HepG2 (cell line): ENCODE measurements around the gene DDX31. TPM values are rescaled to one million over a fixed set of nuclear protein-coding genes. Genes with fewer than 3 reads are reported as not detected.
A peak's percentile ranks its signal among the peaks of the same experiment; 100 is the strongest.

ENCODE experiments used
- ATAC-seq: fragments of 200-7000 bp; cut with Tn5 transposase; 3 replicates; pipeline ENCODE4 v1.9.1; 2020; ENCODE audit warnings: mild to moderate bottlenecking, moderate library complexity
- BruUV-seq: library from RNA; stranded (reverse); fragments of 400-500 nt; replicated peaks from 2 replicates; lab custom pipeline; 2021; lab: Mats Ljungman, UMichigan
- CTCF ChIA-PET: fragments of 300-600 bp; formaldehyde crosslinking; extraction: SDS; loops from one replicate; lab custom pipeline; 2021; ENCODE audit warnings: low total read pairs, inconsistent platforms, low intra/inter-chr PET ratio; lab: Yijun Ruan, JAX
- POLR2A ChIA-PET: fragments of 350-600 bp; sonication (Branson Sonifier 250); formaldehyde crosslinking; loops from one replicate; lab custom pipeline; 2020; ENCODE audit warnings: antibody characterized with exemption, inconsistent platforms; lab: Yijun Ruan, JAX
- DNase-seq: peaks from one replicate; pipeline ENCODE4 v3.0.0-alpha.2; 2015; ENCODE audit warnings: low spot score
- FAIRE-seq: peaks from 3 replicates; lab custom pipeline; 2011; peaks lifted over from hg19 to GRCh38; lab: Jason Lieb, UNC
- H2AFZ ChIP-seq: one replicate; pipeline ENCODE4 v1.6.1; 2011; ENCODE audit warnings: low read length, inconsistent platforms
- H3K27ac ChIP-seq: fragments of 300-600 bp; 3 replicates; pipeline ENCODE4 v1.8.0; 2011; ENCODE audit warnings: mixed run types, mild to moderate bottlenecking, mixed read lengths, low read length, inconsistent platforms; ENCODE audit not compliant: insufficient read depth; ENCODE audit errors: extremely low read length
- H3K27me3 ChIP-seq, 2 experiments: fragments of 200-600 bp in 1 of 2; 2 replicates in 1 of 2; 3 replicates in 1 of 2; pipeline versions ENCODE4 v1.6.0 to v1.8.0; 2011; ENCODE audit warnings: low read length in 2 of 2, mild to moderate bottlenecking in 2 of 2, moderate library complexity in 2 of 2, inconsistent platforms in 1 of 2; ENCODE audit not compliant: insufficient read depth in 2 of 2, control insufficient read depth in 1 of 2
- H3K36me3 ChIP-seq, 2 experiments: fragments of 200-600 bp in 1 of 2; replicated peaks in 1 of 2; 2 replicates in 1 of 2; 3 replicates in 1 of 2; pipeline versions ENCODE4 v1.5.1 to v1.8.0; 2011; ENCODE audit warnings: low read length in 2 of 2, inconsistent platforms in 1 of 2; ENCODE audit not compliant: insufficient read depth in 2 of 2, control insufficient read depth in 1 of 2
- H3K4me1 ChIP-seq: 2 replicates; pipeline ENCODE4 v1.5.1; 2012; ENCODE audit warnings: low read length, inconsistent platforms; ENCODE audit not compliant: insufficient read depth
- H3K4me2 ChIP-seq: 2 replicates; pipeline ENCODE4 v1.6.0; 2011; ENCODE audit warnings: low read depth, low read length, inconsistent platforms
- H3K4me3 ChIP-seq, 3 experiments: fragments of 200-600 bp in 1 of 3; sonication (generic), shearing (Covaris generic) in 1 of 3; replicated peaks in 1 of 3; 2 replicates each; pipeline ENCODE4 v1.5.1; 2011 to 2016; ENCODE audit warnings: low read length in 3 of 3, inconsistent platforms in 2 of 3, low read depth in 2 of 3, mild to moderate bottlenecking in 2 of 3, control low read depth in 1 of 3, mixed read lengths in 1 of 3; ENCODE audit not compliant: insufficient read depth in 1 of 3
- H3K79me2 ChIP-seq: one replicate; pipeline ENCODE4 v1.6.1; 2011; ENCODE audit warnings: low read length, inconsistent platforms; ENCODE audit not compliant: insufficient read depth
- H3K9ac ChIP-seq: 2 replicates; pipeline ENCODE4 v1.6.0; 2011; ENCODE audit warnings: mild to moderate bottlenecking, low read depth, low read length, inconsistent platforms; ENCODE audit not compliant: insufficient read depth
- H3K9me3 ChIP-seq: 2 replicates; pipeline ENCODE4 v1.5.1; 2012; ENCODE audit warnings: mild to moderate bottlenecking, low read length
- H4K20me1 ChIP-seq: 2 replicates; pipeline ENCODE4 v1.6.0; 2011; ENCODE audit warnings: inconsistent platforms, mild to moderate bottlenecking, low read length, moderate library complexity; ENCODE audit not compliant: insufficient read depth
- ARNT2 ChIP-seq: sonication (generic); formaldehyde crosslinking; IDR thresholded peaks from 2 replicates; pipeline ENCODE4 v1.8.0; 2022; ENCODE audit warnings: mild to moderate bottlenecking, low read depth, missing genetic modification reagents, moderate library complexity
- ARNTL ChIP-seq: sonication (generic); formaldehyde crosslinking; IDR thresholded peaks from 2 replicates; pipeline ENCODE4 v1.4.0; 2020; ENCODE audit warnings: mild to moderate bottlenecking, missing genetic modification reagents
- GABPA ChIP-seq, 2 experiments: IDR thresholded peaks; 2 replicates each; pipeline ENCODE4 v1.6.1; 2011 to 2016; ENCODE audit warnings: low read depth in 2 of 2, low read length in 1 of 2, missing biosample characterization in 1 of 2, missing genetic modification characterization in 1 of 2
- KLF11 ChIP-seq: IDR thresholded peaks from 2 replicates; pipeline ENCODE4 v1.6.1; 2016; ENCODE audit warnings: missing compliant biosample characterization
- MIER2 ChIP-seq: IDR thresholded peaks from 2 replicates; pipeline ENCODE4 v1.6.1; 2016; ENCODE audit warnings: missing biosample characterization, missing genetic modification reagents
- MZF1 ChIP-seq: sonication (generic); formaldehyde crosslinking; IDR thresholded peaks from 2 replicates; pipeline ENCODE4 v1.8.1; 2023; ENCODE audit warnings: mild to moderate bottlenecking, missing genetic modification reagents, borderline replicate concordance
- PITX1 ChIP-seq: sonication (generic); formaldehyde crosslinking; IDR thresholded peaks from 2 replicates; pipeline ENCODE4 v1.5.1; 2020; ENCODE audit warnings: mild to moderate bottlenecking, missing genetic modification reagents
- POLR2A ChIP-seq, 2 experiments: IDR thresholded peaks; 2 replicates each; pipeline ENCODE4 v1.6.1; 2011; ENCODE audit warnings: low read depth in 2 of 2, low read length in 2 of 2, mild to moderate bottlenecking in 1 of 2, moderate library complexity in 1 of 2; ENCODE audit not compliant: insufficient read depth in 1 of 2
- PRMT3 ChIP-seq: sonication (generic); formaldehyde crosslinking; IDR thresholded peaks from 2 replicates; pipeline ENCODE4 v1.8.1; 2022; ENCODE audit warnings: low read depth, mild to moderate bottlenecking, moderate library complexity, missing genetic modification reagents, borderline replicate concordance
- ZNF660 ChIP-seq: sonication (generic); formaldehyde crosslinking; IDR thresholded peaks from 2 replicates; pipeline ENCODE4 v1.5.1; 2020; ENCODE audit warnings: mild to moderate bottlenecking, low read depth, missing genetic modification reagents, borderline replicate concordance
- WGBS: methylation state at CpG from one replicate; pipeline ENCODE4 v1.1.6; 2017; ENCODE audit warnings: low lambda C conversion rate; 5-methylcytosine and 5-hydroxymethylcytosine counted together
- in situ Hi-C: cut with HindIII; loops from 2 replicates; pipeline ENCODE4 v1.10.0; 2017; ENCODE audit warnings: low pct_unique_long_range_greater_than_20kb; ENCODE audit not compliant: extremely low pct_ligation_motif_present
- intact Hi-C: fragments of 100-400 bp; cut with micrococcal nuclease; formaldehyde crosslinking; loops from one replicate; pipeline ENCODE4 v1.10.0; 2022; ENCODE audit not compliant: unreplicated experiment
- polyA plus RNA-seq, 8 experiments: library from polyadenylated mRNA; depleted of rRNA in 3 of 8; stranded (reverse) in 7 of 8; unstranded in 1 of 8; fragments of >200 nt; fragmentation: Illumina TruSeq in 4 of 8; extraction: Trizol in 4 of 8; gene quantifications; 2 replicates each; pipeline versions ENCODE4 v1.2.1 to v1.2.3, GENCODE V29; 2011 to 2016; ENCODE audit warnings: low read depth in 4 of 8, missing spikeins in 1 of 8, mixed read lengths in 1 of 8; ENCODE audit not compliant: insufficient read depth in 1 of 8
- total RNA-seq, 5 experiments: library from RNA; depleted of rRNA; stranded (reverse); fragments of >200 nt; fragmentation: Illumina TruSeq; extraction: Trizol; gene quantifications; 2 replicates each; pipeline ENCODE4 v1.2.3, GENCODE V29; 2016; ENCODE audit warnings: low read depth in 1 of 5
- TF ChIP-seq, protein P1 (sequence below): sonication (generic); formaldehyde crosslinking; IDR thresholded peaks from 2 replicates; pipeline ENCODE4 v1.4.0; 2020; ENCODE audit warnings: missing genetic modification reagents
- TF ChIP-seq, protein P2 (sequence below), 2 experiments: fragments of 450-650 bp in 1 of 2; sonication (generic) in 1 of 2; formaldehyde crosslinking in 1 of 2; IDR thresholded peaks; 2 replicates each; pipeline versions ENCODE4 v1.6.1 to v1.8.0; 2016 to 2022; ENCODE audit warnings: antibody characterized with exemption in 1 of 2, mild to moderate bottlenecking in 1 of 2, missing genetic modification reagents in 1 of 2

DDX31 gene
- total and polyA plus RNA-seq, 2 of the 13 experiments (the other 11 are each of a cell fraction or from before 2014, with no cell fraction given) = 11.4 to 16.3 TPM

DNA sequence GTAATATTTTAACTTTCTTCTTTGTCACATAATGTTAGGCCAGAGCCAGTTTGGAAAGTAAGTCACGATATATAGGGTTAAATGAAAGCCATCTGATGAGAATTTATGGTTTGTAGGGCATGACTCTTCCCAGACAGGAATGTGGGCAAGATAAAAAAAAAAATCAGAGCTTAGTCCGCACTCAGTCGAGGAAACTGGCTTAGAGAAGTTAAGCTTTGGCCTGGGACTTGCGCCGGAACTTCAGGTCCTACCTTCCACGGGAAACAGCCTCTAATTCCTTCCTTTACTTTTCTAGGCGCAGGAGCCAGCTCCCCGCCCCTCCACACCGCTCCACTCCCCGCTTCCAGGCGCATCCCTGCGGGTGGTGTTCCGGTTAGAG lies 475 bp downstream of the DDX31 start:
- H3K27me3 ChIP-seq = no peaks in the 10 kb centered on the region; a peak in 1 of 5 replicates
- H3K9me3 ChIP-seq = no peaks in the 10 kb centered on the region
- peak overlapping the region; percentile 65 to 100 (median 88) for H3K4me3 ChIP-seq
- intact Hi-C loops (no loop called here), in situ Hi-C loops (no loop called here)
- H3K9ac ChIP-seq = peak overlapping the region; percentile 90
- ATAC-seq (peak; percentile 67), FAIRE-seq (peak; percentile 44), DNase-seq (peak; percentile 60)
- H2AFZ ChIP-seq = peak overlapping the region; percentile 6
- H3K4me1 ChIP-seq = peaks cover 47% of the 10 kb centered on the region
- H3K4me2 ChIP-seq = peak overlapping the region; percentile 83
- peaks cover 1 to 8% of the 10 kb centered on the region in 2 experiments; a peak in 3 of 5 replicates for H3K36me3 ChIP-seq
- 0% methylated on average over 12 of the region's 13 CpGs for WGBS
- peaks cover 71% of the 10 kb centered on the region for H3K79me2 ChIP-seq
- ChIA-PET POLR2A (interaction anchor here (1.2 to 1.9 kb wide), 4 partner anchors 13 to 361 kb away, joined by 5 to 7 read pairs (median 6); partner anchors contain the start of genes GTF3C5 and TSC1), CTCF (no interaction called here)
- TSS peak; percentile 68 for BruUV-seq
- peaks cover 24% of the 10 kb centered on the region for H4K20me1 ChIP-seq
- peak overlapping the region; percentile 90 for H3K27ac ChIP-seq
- TF ChIP-seq MZF1 (CRISPR knock-in tag) (0 out of 2 replicates have a peak, but pooled peaks have one; percentile 69), GABPA (IDR thresholded peaks at IDR 0.05; ENCODE audit: low read depth, low read length) (peak; percentile 31; the same call in 1 of the 2 replicates), GABPA (CRISPR knock-in tag; IDR thresholded peaks at IDR 0.05; ENCODE audit: low read depth) (peak; percentile 79), PITX1 (CRISPR knock-in tag) (peak; percentile 13; the same call in 1 of the 2 replicates), ARNT2 (CRISPR knock-in tag) (no peak), ZNF660 (CRISPR knock-in tag) (no peak), ARNTL (CRISPR knock-in tag) (no peak), PRMT3 (CRISPR knock-in tag) (no peak), MIER2 (CRISPR knock-in tag) (0 out of 2 replicates have a peak, but pooled peaks have one; percentile 32), POLR2A (IDR thresholded peaks at IDR 0.05; ENCODE audit: insufficient read depth in 1 of 2, low read depth in 2 of 2, low read length in 2 of 2) (no peak), KLF11 (0 out of 2 replicates have a peak, but pooled peaks have one; percentile 0)
- TF ChIP-seq, protein P1, sequence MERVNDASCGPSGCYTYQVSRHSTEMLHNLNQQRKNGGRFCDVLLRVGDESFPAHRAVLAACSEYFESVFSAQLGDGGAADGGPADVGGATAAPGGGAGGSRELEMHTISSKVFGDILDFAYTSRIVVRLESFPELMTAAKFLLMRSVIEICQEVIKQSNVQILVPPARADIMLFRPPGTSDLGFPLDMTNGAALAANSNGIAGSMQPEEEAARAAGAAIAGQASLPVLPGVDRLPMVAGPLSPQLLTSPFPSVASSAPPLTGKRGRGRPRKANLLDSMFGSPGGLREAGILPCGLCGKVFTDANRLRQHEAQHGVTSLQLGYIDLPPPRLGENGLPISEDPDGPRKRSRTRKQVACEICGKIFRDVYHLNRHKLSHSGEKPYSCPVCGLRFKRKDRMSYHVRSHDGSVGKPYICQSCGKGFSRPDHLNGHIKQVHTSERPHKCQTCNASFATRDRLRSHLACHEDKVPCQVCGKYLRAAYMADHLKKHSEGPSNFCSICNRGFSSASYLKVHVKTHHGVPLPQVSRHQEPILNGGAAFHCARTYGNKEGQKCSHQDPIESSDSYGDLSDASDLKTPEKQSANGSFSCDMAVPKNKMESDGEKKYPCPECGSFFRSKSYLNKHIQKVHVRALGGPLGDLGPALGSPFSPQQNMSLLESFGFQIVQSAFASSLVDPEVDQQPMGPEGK (CRISPR knock-in tag) = peak; percentile 84
- TF ChIP-seq, protein P2, sequence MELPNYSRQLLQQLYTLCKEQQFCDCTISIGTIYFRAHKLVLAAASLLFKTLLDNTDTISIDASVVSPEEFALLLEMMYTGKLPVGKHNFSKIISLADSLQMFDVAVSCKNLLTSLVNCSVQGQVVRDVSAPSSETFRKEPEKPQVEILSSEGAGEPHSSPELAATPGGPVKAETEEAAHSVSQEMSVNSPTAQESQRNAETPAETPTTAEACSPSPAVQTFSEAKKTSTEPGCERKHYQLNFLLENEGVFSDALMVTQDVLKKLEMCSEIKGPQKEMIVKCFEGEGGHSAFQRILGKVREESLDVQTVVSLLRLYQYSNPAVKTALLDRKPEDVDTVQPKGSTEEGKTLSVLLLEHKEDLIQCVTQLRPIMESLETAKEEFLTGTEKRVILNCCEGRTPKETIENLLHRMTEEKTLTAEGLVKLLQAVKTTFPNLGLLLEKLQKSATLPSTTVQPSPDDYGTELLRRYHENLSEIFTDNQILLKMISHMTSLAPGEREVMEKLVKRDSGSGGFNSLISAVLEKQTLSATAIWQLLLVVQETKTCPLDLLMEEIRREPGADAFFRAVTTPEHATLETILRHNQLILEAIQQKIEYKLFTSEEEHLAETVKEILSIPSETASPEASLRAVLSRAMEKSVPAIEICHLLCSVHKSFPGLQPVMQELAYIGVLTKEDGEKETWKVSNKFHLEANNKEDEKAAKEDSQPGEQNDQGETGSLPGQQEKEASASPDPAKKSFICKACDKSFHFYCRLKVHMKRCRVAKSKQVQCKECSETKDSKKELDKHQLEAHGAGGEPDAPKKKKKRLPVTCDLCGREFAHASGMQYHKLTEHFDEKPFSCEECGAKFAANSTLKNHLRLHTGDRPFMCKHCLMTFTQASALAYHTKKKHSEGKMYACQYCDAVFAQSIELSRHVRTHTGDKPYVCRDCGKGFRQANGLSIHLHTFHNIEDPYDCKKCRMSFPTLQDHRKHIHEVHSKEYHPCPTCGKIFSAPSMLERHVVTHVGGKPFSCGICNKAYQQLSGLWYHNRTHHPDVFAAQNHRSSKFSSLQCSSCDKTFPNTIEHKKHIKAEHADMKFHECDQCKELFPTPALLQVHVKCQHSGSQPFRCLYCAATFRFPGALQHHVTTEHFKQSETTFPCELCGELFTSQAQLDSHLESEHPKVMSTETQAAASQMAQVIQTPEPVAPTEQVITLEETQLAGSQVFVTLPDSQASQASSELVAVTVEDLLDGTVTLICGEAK (IDR thresholded peaks at IDR 0.05) = no peak
- TF ChIP-seq, protein P2 (CRISPR knock-in tag; IDR thresholded peaks at IDR 0.05) = no peak
